A172 (cell line): ENCODE data around the gene HEXA. TPM values are rescaled to one million over a fixed set of nuclear protein-coding genes. Genes with fewer than 3 reads are reported as not detected.

Experiments used
- DNase-seq: peaks from one replicate; pipeline ENCODE4 v3.0.0-alpha.2; 2015; ENCODE audit warnings: low spot score
- total RNA-seq: library from RNA; depleted of rRNA; stranded (reverse); fragments of >200 nt; shearing (Covaris generic); gene quantifications from 2 replicates; pipeline ENCODE4 v1.2.3, GENCODE V29; 2014

HEXA gene
- total RNA-seq, 1 experiment from 2014 or later: 89.0 TPM

DNA sequence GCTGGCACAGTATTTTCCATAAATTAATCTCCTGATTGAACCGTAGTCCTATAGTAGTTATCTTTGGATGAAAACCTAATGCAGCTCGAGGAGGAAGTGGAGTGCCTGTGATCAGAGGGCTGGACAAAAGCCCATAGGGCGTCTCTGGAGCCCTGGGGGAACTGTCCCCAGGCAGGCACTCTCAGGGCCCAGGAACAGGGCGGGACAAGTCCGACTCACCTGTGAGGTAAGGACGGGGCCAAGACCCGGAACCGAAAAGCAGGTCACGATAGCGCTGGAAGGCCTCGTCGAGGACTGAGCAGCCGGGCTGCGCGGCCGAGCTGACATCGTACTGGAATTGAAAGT is 341 bp downstream of the HEXA start:
- no peak for DNase-seq

DNA sequence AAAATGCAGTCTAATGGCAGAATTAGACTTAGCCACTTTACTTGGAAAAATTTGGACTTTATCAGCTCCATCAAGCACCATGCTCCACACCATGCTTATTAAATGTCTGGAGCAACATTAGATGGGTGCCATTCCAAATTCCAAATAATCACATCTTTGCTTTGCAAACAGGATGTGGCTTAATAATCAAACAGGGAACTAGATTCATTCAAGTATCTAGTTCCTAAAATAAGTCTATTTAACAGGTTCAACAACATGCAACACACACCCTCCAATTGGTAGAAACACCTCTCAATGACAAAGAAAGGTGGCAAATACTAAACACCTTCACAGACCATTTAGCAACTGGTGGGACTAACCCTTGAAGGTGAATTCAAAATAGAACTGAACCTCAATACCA is 3.5 kb downstream of the HEXA start:
- no peak for DNase-seq

DNA sequence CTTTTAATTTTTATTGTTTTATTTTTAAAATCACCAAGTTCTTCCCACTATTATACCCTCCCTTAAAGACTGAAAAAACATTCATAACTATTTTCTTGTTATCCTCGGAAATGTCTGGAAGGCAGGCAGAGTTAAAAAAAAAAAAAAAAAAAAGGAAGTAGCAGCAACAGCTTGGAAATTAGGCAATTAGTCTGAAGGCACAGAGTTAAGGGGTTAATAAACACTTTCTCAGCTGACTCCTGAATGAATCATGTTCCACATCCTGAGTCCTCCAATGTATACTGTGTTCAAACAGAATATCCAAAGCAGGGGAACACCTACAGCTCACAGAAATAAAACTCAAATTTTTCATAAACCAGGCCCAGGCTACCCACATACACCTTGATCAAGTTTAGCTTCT is 5.8 kb downstream of the HEXA start:
- no peak for DNase-seq

DNA sequence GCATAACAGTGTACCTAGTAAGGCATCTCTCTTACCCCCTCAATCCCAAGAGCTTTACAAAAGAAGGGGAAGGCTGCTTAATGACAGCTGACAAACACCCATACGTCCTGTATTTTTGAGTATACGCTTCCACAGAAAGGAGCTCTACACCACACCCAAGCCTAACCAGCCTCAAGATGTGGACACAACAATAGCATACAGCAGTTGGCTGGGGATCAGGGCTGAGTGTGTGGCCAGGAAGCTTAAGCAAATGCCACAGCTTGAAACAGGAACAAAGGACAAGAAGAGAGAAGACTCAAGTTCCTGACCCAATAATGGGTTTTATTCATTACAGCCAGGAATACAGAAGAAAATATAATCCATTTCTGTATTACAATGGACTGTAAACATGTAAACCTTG is 6.9 kb downstream of the HEXA start:
- no peak for DNase-seq

DNA sequence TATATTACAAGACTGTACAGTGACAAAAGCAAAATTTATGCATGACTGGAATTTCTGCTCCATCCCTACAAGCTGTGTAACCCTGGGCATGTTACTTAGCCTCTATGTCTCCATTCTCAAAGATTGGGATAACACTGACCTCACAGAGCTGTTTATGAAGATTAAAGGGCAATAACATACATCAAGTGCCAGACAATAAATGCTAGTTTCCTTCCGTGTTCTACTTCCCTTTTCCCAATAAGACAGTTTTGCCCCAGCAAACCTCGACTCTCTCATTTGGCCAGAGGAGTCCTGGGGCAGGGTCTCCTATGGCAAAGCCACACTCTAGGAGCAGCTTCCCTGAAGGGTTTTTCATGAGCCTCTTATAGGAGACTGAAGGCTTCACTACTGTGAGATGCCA is 7.5 kb downstream of the HEXA start:
- DNase-seq: no peak

DNA sequence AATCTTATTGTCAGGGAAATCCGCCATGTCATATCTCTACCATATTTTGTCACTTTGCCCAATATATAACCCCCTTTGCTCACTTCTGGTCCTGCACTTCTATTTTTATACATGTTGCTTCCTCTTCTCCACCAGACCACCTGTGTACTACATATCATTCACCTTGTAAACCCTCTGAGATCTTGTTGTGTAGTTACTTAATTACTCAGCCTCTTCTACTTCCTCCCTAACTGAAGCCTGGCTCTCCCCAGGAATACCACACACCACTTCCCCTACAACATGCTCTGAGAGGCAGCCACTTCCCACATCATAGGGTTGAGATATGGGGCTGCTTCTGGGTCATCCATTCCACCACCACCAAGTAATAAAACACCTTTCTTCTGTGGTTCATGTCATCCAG is 10.0 kb downstream of the HEXA start:
- DNase-seq: no peak

DNA sequence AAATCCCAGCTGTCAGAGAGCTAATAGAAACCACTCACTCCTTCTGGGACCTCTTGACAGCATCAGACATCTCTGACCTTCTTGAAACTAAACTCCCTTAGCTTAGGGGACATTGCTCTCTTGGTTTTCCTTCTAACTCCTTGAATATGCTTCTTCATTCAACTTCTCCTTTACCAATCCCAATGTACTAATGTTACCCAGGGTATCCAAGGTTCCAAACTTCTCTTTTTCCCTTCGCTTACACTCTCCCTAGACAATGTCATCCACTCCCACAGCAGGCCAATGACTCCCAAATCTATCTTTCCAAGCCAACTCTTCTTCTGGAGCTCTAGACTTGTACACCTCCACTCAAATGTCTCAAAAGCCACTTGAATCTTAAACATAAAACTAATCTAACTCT is 14.6 kb downstream of the HEXA start:
- DNase-seq: no peak

DNA sequence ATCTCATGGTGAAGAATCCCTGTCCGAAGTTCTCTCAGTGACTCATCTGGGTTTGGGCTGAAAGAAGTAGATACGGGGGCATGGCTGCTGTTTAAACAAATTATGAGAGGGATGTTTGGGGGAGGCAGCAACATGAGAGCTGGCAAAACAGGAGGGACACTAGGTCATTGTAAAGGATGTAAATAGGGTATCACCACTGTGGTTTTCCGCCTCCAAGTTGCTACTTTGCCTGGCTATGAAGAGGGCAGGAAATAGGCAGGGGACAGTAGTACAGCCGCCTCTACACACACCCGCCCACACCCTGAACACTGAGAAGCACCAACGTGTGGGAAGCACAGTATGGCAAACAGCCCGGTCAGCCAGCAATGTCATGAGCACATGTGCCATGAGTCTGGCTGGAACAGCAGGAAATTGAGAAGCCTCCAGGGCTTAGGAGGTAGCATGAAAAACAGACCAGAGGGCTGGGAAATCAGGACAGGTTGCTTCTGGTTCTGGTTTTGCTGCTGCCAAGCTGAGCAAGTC is 17.1 kb downstream of the HEXA start:
- DNase-seq: peak; percentile 69

DNA sequence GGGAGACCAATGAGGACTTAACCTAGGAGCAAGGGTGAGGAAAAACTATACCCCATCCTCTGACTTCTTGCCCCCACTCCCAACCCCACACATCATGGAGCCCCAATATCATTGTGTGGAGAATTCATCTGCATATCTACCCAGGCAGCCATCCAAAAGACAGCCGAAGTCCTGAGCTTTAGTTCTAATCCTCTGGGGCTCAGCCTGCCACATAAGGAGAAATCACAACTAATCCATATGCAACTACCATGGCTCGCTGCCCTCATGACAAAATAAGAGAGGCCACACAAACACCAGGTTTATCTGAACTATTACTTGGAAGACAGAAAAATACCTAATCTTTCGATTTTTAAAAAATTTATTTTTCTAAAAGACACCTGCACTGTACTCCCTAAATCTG is 17.7 kb downstream of the HEXA start:
- no peak for DNase-seq

DNA sequence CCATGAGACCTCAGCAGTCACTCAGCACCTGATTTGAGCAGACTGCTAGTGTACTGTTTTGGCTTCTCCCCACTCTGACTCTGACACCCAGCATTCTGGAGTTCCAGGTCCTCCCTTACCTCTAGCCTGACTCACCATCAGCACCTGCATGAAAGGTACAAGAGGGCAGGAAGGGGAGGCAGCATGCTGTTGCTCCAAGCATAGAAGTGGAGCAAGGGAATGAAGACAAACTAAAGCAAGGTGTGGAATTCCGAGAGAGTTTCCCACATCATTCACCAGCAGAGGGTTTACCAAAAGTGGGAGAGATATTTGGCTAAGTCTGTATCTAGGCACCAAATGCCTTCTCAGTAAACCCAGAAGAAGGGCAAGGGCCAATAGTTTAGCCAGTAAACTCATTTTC is 21.3 kb downstream of the HEXA start:
- DNase-seq: no peak

DNA sequence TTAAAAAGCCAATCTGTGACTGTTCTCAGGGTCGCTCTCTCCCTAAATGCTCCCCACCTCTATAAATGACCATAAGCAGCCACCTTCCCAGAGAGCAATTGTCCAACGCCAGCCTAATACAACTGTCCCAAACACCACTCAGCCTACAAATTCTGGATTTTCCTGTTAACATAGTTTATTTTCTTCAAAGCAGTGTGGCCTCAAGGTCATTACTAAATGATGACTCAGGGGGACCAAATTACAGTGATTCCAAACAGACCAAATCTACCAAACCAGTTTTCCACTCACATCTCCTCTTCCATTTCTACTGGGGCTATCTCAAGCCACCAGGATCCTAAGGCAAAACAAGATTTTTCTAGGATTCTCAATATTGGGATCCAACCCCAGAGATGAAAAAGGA is 22.5 kb downstream of the HEXA start:
- DNase-seq: no peak

DNA sequence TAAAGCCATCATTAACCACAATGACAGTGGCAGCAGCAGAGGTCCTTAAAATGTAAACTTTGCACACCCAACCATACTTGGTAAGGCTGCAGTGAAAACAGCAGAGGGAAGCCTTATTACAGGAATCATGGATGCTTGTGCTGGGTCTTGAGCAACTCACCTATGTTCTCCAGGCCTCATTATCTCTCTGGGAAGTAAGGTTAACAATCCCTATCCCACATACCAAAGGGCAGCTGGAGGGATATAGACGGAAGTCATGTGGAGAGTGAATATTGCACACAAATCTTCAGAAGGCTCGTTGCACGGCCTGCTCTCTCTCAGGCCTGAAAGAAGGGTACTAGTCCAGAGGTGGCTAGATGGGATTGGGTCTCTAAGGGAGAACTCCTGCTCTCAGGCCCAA is 30.0 kb downstream of the HEXA start:
- no peak for DNase-seq

DNA sequence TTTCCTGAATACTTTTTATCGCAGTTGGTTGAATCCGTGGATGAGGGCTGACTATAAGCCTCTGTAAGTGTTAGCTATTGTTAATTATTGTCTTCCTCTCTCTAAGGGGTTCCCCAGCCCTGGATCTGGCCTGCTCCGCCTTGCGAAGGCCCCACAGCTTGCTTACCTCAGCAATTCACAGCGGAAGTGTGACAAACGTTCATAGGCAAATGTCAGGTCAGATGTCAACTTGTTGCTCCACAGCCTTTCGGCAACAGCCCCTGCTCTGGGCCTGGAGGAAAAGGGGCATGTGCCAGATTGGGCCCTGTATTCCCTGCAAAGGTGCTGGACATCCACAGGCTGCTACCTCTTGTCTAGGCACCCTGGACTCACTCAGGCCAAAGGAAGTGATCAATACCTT is 30.5 kb downstream of the HEXA start:
- no peak for DNase-seq

DNA sequence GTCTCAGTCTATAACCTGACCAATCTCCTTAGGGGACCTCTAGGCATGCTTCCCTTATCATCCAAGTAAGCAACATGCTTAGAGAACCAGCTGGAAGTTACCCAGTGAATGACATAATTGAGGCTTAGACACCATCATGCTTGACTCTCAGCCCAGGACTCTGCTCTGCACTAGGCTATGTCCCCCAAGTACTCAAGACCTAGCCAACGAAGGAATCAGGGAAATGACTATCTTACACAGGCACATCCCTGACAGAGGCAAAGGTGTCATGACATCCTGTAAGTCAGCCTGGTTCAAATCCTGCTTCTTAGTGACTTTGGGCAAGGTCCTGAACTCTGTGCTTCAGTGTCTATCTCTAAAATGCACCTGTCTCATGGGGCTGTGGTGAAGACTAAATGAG is 31.2 kb downstream of the HEXA start:
- no peak for DNase-seq

DNA sequence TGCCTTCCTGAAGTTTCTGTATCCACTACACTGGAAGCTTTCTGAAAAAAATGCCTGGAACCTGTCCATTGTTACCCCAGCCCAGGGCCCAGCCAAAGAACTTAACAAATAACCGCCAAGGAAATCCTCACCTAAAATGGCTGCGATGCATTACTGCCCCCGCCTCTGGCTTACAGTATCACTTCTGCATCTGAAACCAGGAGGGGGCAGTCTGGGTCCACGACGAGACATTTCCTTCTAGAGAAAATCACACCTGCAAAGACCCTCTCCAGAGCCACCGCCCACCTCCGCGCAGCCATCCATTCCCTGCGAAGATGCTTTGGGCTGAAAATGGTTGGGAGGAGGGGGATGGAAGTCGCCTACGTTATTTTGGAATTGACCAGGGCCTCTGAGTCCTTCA is 33.4 kb downstream of the HEXA start:
- peak; percentile 16 for DNase-seq

DNA sequence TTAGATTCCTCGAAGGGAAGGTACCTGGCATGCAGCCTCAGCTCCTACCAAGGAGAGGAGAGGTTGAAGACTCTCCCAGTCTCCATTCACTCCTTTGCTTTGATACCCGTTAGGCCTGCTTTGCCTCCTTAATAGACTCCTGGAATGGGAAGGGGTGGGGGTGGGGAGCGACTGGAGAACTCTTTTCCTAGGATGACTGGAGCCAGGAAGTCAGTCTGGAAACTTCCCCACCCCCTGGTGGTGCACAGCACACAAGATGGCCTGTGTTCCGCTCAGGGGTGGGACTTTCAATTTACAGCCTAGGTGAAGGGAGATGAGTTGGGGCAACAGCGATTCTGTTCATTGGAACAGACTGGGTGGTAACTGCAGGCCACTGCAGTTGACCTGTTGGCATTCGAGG is 34.5 kb downstream of the HEXA start:
- peak; percentile 15 for DNase-seq

DNA sequence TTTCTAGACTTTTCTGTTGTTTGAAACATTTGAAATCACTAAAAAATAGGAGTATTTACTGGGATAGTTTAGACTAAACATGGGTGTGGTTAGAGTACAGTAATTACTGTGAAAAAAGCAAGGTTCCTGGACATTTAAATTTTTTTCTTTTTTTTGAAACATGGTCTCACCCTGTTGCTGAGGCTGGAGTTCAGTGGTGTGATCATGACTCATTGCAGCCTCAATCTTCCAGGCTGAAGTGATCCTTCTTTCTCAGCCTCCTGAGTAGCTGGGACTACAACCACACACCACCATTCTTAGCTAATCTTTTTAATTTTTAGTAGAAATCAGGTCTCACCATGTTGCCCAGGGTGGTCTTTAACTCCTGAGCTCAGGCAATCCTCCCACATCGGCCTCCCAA is 35.4 kb downstream of the HEXA start:
- DNase-seq: peak; percentile 26

DNA sequence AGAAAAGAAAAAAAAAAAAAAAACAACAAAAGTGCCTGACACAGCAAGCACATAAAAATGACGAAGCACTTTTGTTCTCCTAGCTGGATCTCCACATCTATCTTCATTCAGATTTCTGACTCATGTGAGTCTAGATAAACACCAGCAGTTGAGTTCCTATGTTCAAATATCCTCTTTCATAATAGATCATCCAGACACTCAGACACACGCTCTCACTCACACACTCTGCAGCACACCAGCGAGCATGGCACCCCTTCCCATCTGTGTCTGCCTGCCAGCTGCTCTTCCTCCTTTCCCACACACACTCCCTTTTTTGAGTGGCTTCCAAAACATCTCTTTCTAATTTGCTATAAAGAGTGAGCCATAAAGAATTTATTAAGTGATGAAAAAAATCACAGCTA is 36.0 kb downstream of the HEXA start:
- DNase-seq: peak; percentile 73

DNA sequence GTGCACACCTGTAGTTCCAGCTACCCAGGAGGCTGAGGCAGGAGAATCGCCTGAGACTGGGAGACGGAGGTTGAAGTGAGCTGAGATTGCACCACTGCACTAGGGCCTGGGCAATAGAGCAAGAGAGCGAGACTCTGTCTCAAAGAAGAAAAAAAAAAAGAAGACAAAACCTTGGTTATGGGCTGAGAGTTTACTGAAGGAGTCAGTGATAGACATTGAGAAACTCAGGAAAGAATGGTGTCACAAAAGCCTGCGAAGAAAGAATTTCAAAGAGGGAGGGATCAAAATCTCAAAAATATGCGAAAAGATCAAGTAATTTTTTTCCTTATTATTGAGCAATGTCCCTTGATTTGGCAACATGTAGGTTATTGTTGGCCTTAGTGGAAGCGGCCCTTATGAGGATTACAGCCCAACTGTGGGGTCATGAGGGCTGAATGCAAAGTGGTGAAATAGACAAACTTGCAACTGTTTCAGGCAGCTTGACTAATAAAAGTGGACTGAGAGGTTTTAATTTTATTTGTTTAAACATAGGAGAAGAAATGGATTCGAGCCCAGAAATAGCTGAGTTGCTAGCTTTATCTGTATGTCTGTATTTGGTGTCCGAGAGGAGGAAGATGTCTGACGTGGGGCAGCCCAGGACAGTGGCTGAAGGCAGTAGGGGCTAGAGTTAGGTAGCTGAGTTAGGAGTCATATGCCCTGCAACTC is 37.0 kb downstream of the HEXA start:
- DNase-seq: no peak

DNA sequence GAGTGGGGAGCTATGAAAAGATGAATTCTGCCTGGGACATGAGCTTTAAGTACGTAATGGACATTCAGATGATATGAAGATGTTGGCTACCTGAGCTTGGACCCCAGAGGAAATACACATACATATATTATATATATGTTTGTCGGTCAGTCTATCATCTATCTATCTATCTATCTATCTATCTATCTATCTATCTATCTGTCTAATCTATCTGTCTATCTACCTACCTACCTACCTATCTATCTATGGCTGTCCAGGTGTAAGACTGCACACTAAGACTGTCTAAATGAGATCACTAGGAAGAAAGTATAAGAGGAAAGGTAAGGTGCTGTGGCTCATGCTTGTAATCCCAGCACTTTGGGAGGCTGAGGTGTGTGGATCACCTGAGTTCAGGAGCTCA is 37.7 kb downstream of the HEXA start:
- DNase-seq: no peak

DNA sequence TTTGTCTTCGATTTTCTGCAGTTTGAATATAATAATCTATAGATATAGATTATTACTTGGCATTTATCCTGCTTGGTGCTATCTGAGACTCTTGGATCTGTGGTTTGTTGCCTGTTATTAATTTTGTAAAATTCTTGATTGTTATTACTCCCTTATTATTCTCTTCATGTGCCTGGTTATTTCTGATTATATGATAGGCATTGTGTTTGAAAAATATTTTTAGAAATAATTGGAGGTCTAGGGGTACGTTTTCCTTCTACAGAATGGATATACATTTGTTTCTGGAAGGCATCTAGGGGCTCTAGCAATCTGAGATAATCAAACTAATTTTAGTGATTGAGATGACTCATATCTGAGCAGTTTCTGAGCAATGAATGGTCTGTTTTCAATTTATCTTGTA is 41.0 kb downstream of the HEXA start:
- DNase-seq: no peak

DNA sequence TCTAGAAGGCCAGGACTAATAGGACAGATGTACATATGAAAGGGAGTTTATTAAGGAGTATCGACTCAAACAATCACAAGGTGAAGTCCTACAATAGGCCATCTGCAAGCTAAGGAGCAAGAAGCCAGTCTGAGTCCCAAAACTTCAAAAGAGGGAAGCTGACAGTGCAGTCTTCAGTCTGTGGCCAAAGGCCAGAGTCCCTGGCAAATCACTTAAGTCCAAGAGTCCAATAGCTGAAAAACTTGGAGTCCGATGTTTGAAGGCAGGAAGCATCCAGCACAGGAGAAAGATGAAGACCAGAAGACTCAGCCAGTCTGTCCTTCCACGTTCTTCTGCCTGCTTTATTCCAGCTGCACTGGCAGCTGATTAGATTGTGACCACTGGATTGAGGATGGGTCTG is 44.8 kb downstream of the HEXA start:
- DNase-seq: no peak

DNA sequence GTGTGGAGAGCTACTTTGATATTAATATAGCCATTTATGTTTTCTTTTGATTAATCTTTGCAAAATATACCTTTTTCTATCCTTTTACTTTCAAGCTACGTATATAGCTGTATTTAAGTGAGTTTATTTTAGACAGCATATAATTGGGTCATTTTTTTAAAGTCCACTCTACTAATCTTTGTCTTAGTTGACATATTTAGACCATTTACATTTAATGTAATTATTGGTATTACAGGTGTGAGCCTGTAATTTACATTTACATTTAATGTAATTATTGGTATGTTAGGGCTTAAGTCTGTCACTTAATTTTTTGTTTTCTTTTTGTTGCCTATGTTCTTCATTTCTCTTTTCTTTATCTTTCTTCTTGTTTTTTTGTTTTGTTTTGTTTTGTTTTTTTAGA is 52.1 kb downstream of the HEXA start:
- no peak for DNase-seq

DNA sequence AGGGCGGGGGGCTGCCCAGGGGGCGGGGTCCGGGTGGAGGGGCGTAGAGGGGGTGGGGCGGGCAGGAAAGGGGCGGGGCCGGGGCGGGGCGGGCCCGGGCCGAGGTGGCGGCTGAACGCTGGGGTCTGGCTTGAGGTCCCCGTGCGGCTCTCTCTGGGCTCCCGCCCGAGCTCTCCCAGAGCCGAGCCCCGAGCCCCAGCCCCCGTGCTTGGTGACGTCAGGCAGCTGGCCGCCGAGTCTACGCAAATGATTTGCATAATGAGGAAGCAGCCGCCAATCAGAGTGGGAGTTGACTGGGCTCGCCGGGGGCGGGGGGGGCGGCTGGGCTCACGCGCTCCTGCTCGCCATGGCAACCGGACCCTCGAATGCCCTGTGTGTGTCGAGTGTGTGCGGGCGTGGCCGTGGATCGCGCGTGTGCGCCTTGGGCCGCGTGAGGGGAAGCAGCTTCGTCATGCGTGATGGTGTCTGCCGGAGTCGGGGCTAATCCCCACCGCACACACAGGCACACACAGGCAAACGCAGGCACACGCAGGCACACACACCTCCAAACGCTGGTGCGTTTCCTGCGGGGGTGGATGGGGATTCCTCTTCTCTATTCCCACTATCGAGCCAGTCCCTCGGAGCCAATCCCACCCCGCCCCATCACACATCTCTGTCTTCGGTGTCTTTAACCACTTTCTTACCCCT is 55.7 kb downstream of the HEXA start, which contains the start of gene CELF6:
CELF6 (minus strand) TSS at position 173 of the 687 bp plus-strand sequence. CDS start 283 bp downstream, outside the sequence.
- peak; percentile 57 for DNase-seq
